Fibroblast of villous mesenchyme (primary cell): ENCODE results near the gene USP47. TPM values are rescaled to one million over a fixed set of nuclear protein-coding genes. Genes with fewer than 3 reads are reported as not detected.
"Not testable (repeated sequence)": the region's sequence is repeated elsewhere in the genome, so short reads cannot be mapped to it uniquely, and the experiment has no call there.

Source experiments
- DNase-seq: peaks from one replicate; pipeline ENCODE4 v3.0.0-alpha.2; 2010; ENCODE audit warnings: low read depth
- H3K4me3 ChIP-seq: 2 replicates; pipeline ENCODE4 v1.5.1; 2011; ENCODE audit warnings: low read depth, mild to moderate bottlenecking, low read length
- CTCF ChIP-seq: IDR thresholded peaks from 2 replicates; pipeline ENCODE4 v1.5.1; 2012; ENCODE audit warnings: low read depth, mild to moderate bottlenecking, low read length; ENCODE audit not compliant: insufficient read depth
- total RNA-seq: library from RNA; depleted of rRNA; stranded (reverse); fragments of >200 nt; gene quantifications from 2 replicates; pipeline ENCODE4 v1.2.3, GENCODE V29; 2012

Gene USP47
- total RNA-seq, 1 donor = 116 TPM

GRCh38 chr11:11826260-11826659 is 15.5 kb upstream of the USP47 start:
- no peak for DNase-seq
- TF ChIP-seq CTCF = no peak
- no peak overlapping the region for H3K4me3 ChIP-seq

- H3K4me3 ChIP-seq = no peak overlapping the region
- TF ChIP-seq CTCF = no peak
- no peak for DNase-seq
Measured at GRCh38 chr11:11827272-11827671, 14.5 kb upstream of the USP47 start.

GRCh38 chr11:11831406-11831805 is 10.4 kb upstream of the USP47 start:
- not testable (repeated sequence) for DNase-seq, H3K4me3 ChIP-seq

- peak; percentile 70 for DNase-seq
- TF ChIP-seq CTCF = no peak
- no peak overlapping the region for H3K4me3 ChIP-seq
Measured at GRCh38 chr11:11836676-11837231, 5.0 kb upstream of the USP47 start.

GRCh38 chr11:11839718-11840117 is 2.1 kb upstream of the USP47 start:
- no peak for DNase-seq
- no peak overlapping the region for H3K4me3 ChIP-seq
- TF ChIP-seq CTCF = no peak

- DNase-seq = no peak
- peak overlapping the region; percentile 82 for H3K4me3 ChIP-seq
- TF ChIP-seq CTCF = no peak
Measured at GRCh38 chr11:11841116-11841722, 553 bp upstream of the USP47 start.

GRCh38 chr11:11842421-11843008 is 743 bp downstream of the USP47 start:
- H3K4me3 ChIP-seq = peak overlapping the region; percentile 82
- peak; percentile 92 for DNase-seq
- TF ChIP-seq CTCF = no peak
